Panc1 (cell line): ENCODE data around the gene HYAL1. TPM values are rescaled to one million over a fixed set of nuclear protein-coding genes. Genes with fewer than 3 reads are reported as not detected.

Experiments
- ATAC-seq: fragments of 200-7000 bp; cut with Tn5 transposase; 2 replicates; pipeline ENCODE4 v1.9.1; 2020; ENCODE audit warnings: mild to moderate bottlenecking, moderate library complexity
- BruUV-seq: library from RNA; stranded (reverse); fragments of 400-500 nt; replicated peaks from 2 replicates; lab custom pipeline; 2021; lab: Mats Ljungman, UMichigan
- CTCF ChIA-PET: fragments of 300-600 bp; sonication (Branson Sonifier 250); formaldehyde crosslinking; loops from one replicate; lab custom pipeline; 2022; ENCODE audit warnings: antibody characterized with exemption; lab: Charles Lee
- POLR2A ChIA-PET: fragments of 300-600 bp; sonication (Branson Sonifier 250); formaldehyde crosslinking; loops from one replicate; lab custom pipeline; 2022; ENCODE audit warnings: antibody characterized with exemption; lab: Charles Lee
- DNase-seq: peaks from one replicate; pipeline ENCODE4 v3.0.0-alpha.2; 2010; ENCODE audit warnings: low read depth, low spot score
- H3K27ac ChIP-seq: 2 replicates; pipeline ENCODE4 v1.5.1; 2011; ENCODE audit warnings: mild to moderate bottlenecking, low read length, inconsistent platforms
- H3K27me3 ChIP-seq: fragments of 200-500 bp; sonication (Bioruptor generic); 2 replicates; pipeline ENCODE4 v1.6.0; 2014; ENCODE audit warnings: low read length, inconsistent platforms; ENCODE audit not compliant: control insufficient read depth, insufficient read depth
- H3K36me3 ChIP-seq: fragments of 200-500 bp; sonication (Bioruptor generic); 2 replicates; pipeline ENCODE4 v1.5.1; 2014; ENCODE audit warnings: inconsistent platforms, mild to moderate bottlenecking, low read length, moderate library complexity; ENCODE audit not compliant: control insufficient read depth, insufficient read depth
- H3K4me1 ChIP-seq: 2 replicates; pipeline ENCODE4 v1.5.1; 2011; ENCODE audit warnings: inconsistent platforms, mild to moderate bottlenecking, low read length, moderate library complexity; ENCODE audit not compliant: control insufficient read depth, insufficient read depth
- H3K4me3 ChIP-seq, 2 experiments: 2 replicates each; pipeline ENCODE4 v1.5.1; 2011 to 2012; ENCODE audit warnings: low read depth in 2 of 2, low read length in 2 of 2, mild to moderate bottlenecking in 2 of 2, inconsistent platforms in 1 of 2, moderate library complexity in 1 of 2
- H3K9me3 ChIP-seq: fragments of 200-500 bp; sonication (Bioruptor generic); 2 replicates; pipeline ENCODE4 v1.5.1; 2014; ENCODE audit warnings: low read depth, mild to moderate bottlenecking, inconsistent platforms, low read length, moderate library complexity; ENCODE audit not compliant: control insufficient read depth, insufficient read depth
- POLR2AphosphoS5 ChIP-seq: IDR thresholded peaks from 2 replicates; pipeline ENCODE4 v1.6.1; 2012; ENCODE audit warnings: mild to moderate bottlenecking, low read depth, low read length, moderate library complexity
- SIN3A ChIP-seq: IDR thresholded peaks from 2 replicates; pipeline ENCODE4 v1.6.1; 2012; ENCODE audit warnings: low read depth, mild to moderate bottlenecking, low read length, moderate library complexity, borderline replicate concordance; ENCODE audit not compliant: insufficient read depth
- TCF7L2 ChIP-seq: IDR thresholded peaks from 2 replicates; pipeline ENCODE4 v1.6.1; 2011; ENCODE audit warnings: mild to moderate bottlenecking, low read depth, low read length, inconsistent platforms
- in situ Hi-C: cut with HindIII; loops from 2 replicates; pipeline ENCODE4 v1.10.0; 2016; ENCODE audit warnings: low sequenced_read_pairs, low pct_unique_long_range_greater_than_20kb
- intact Hi-C: fragments of 100-400 bp; cut with micrococcal nuclease; formaldehyde crosslinking; loops from one replicate; pipeline ENCODE4 v1.10.0; 2022; ENCODE audit not compliant: unreplicated experiment
- total RNA-seq: library from RNA; stranded (reverse); gene quantifications from one replicate; pipeline ENCODE4 v1.2.1, GENCODE V29; 2021; ENCODE audit not compliant: unreplicated experiment
- TF ChIP-seq, protein P1 (sequence below): fragments of 450-650 bp; IDR thresholded peaks from 2 replicates; pipeline ENCODE4 v1.5.1; 2017; ENCODE audit warnings: mild to moderate bottlenecking
- TF ChIP-seq, protein P2 (sequence below), 2 experiments: IDR thresholded peaks; 2 replicates each; pipeline ENCODE4 v1.6.1; 2011 to 2012; ENCODE audit warnings: low read depth in 2 of 2, control low read depth in 1 of 2, low read length in 1 of 2, mild to moderate bottlenecking in 1 of 2, moderate library complexity in 1 of 2; ENCODE audit not compliant: insufficient read depth in 1 of 2

HYAL1 gene
- total RNA-seq, 1 experiment from 2014 or later, result 0.18 TPM

DNA sequence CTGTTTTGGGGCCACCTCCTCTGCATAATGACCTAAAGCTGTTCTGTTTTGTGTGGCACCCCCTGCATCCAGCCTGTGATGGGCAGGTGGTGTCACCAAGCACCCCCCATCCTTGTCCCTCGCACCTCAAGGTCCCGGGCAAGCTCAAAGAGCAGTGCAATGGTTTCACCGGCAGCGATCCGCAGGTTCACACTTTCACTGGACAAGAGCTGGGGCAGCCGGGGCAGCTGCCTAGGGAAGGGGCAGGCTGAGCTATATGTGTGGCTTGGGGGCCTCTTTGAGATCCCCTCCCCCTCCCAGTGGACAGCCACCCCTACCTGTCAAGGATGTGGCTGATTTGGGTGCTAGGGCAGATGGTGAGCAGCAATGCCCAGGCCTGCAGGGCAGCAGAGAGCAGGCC is 14.2 kb downstream of the HYAL1 start:
- DNase-seq, result no peak

DNA sequence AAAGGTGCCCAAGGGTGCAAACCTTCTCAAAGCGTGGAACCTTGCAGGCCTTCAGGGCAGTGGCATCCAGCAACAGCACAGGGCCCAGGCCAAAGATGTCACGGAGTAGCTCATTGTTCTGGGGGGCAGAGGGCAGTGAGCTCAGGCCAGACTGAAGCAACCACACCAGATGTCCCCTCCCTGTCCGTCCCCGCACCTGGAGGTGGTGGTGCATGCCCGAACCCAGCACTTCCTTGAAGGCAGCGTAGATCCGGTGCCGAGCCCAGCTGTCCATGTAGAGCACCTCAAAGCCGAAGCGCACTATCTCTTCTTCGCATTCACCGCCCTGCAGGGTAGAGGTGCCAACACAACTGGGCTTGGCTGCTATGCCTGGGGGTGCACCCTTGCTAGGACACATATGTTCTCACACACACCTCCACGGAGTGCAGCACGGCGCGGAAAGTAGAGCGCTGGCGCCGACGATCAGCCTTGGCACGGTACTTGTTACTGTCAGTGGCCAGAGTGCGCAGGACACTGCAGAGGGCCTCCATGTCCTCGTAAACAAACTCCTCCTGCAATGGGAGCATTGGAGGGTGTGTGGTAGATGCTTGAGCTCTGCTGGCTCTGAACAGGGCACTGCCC is 14.9 kb downstream of the HYAL1 start:
- ATAC-seq, result no peak
- no peaks in the 10 kb centered on the region for H3K36me3 ChIP-seq

More for the DNA sequence above, 14.2 kb downstream of the HYAL1 start:
- in situ Hi-C loops, result no loop called here
- Histone ChIP-seq H3K36me3 (no peaks in the 10 kb centered on the region), H3K4me1 (peaks cover 9% of the 10 kb centered on the region), H3K27ac (no peak overlapping the region), H3K9me3 (no peaks in the 10 kb centered on the region), H3K27me3 (no peaks in the 10 kb centered on the region), H3K4me3 (no peak overlapping the region)
- TF ChIP-seq SIN3A (no peak), POLR2AphosphoS5 (no peak), TCF7L2 (no peak)
- TF ChIP-seq, protein P1, sequence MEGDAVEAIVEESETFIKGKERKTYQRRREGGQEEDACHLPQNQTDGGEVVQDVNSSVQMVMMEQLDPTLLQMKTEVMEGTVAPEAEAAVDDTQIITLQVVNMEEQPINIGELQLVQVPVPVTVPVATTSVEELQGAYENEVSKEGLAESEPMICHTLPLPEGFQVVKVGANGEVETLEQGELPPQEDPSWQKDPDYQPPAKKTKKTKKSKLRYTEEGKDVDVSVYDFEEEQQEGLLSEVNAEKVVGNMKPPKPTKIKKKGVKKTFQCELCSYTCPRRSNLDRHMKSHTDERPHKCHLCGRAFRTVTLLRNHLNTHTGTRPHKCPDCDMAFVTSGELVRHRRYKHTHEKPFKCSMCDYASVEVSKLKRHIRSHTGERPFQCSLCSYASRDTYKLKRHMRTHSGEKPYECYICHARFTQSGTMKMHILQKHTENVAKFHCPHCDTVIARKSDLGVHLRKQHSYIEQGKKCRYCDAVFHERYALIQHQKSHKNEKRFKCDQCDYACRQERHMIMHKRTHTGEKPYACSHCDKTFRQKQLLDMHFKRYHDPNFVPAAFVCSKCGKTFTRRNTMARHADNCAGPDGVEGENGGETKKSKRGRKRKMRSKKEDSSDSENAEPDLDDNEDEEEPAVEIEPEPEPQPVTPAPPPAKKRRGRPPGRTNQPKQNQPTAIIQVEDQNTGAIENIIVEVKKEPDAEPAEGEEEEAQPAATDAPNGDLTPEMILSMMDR, result no peak
- TF ChIP-seq, protein P2, sequence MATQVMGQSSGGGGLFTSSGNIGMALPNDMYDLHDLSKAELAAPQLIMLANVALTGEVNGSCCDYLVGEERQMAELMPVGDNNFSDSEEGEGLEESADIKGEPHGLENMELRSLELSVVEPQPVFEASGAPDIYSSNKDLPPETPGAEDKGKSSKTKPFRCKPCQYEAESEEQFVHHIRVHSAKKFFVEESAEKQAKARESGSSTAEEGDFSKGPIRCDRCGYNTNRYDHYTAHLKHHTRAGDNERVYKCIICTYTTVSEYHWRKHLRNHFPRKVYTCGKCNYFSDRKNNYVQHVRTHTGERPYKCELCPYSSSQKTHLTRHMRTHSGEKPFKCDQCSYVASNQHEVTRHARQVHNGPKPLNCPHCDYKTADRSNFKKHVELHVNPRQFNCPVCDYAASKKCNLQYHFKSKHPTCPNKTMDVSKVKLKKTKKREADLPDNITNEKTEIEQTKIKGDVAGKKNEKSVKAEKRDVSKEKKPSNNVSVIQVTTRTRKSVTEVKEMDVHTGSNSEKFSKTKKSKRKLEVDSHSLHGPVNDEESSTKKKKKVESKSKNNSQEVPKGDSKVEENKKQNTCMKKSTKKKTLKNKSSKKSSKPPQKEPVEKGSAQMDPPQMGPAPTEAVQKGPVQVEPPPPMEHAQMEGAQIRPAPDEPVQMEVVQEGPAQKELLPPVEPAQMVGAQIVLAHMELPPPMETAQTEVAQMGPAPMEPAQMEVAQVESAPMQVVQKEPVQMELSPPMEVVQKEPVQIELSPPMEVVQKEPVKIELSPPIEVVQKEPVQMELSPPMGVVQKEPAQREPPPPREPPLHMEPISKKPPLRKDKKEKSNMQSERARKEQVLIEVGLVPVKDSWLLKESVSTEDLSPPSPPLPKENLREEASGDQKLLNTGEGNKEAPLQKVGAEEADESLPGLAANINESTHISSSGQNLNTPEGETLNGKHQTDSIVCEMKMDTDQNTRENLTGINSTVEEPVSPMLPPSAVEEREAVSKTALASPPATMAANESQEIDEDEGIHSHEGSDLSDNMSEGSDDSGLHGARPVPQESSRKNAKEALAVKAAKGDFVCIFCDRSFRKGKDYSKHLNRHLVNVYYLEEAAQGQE (IDR thresholded peaks at IDR 0.05; ENCODE audit: insufficient read depth in 1 of 2, low read depth in 2 of 2, low read length in 1 of 2), result no peak
- ChIA-PET CTCF (no interaction called here), POLR2A (no interaction called here)
- no TSS peak for BruUV-seq
- intact Hi-C loops, result no loop called here
- ATAC-seq, result no peak

More for the DNA sequence above, 14.9 kb downstream of the HYAL1 start:
- no TSS peak for BruUV-seq
- ChIA-PET CTCF (no interaction called here), POLR2A (no interaction called here)
- Histone ChIP-seq H3K27ac (no peak overlapping the region), H3K27me3 (no peaks in the 10 kb centered on the region), H3K9me3 (no peaks in the 10 kb centered on the region), H3K4me3 (no peak overlapping the region), H3K4me1 (peaks cover 9% of the 10 kb centered on the region)
- TF ChIP-seq, protein P2 (IDR thresholded peaks at IDR 0.05; ENCODE audit: insufficient read depth in 1 of 2, low read depth in 2 of 2, low read length in 1 of 2), result no peak
- TF ChIP-seq POLR2AphosphoS5 (no peak), SIN3A (no peak), TCF7L2 (no peak)
- TF ChIP-seq, protein P1, result no peak
- no peak for DNase-seq
- intact Hi-C loops, result no loop called here
- in situ Hi-C loops, result no loop called here
